ENCODE data around the gene COLEC12. TPM values are rescaled to one million over a fixed set of nuclear protein-coding genes. Genes with fewer than 3 reads are reported as not detected.

The COLEC12 gene
- total RNA-seq, 1 donor from 2014 or later: 3.3 TPM

- no peak for DNase-seq (ENCODE audit: low read depth)
- no peak for TF ChIP-seq CTCF (conservative IDR thresholded peaks at IDR 0.05; ENCODE audit: low read depth, low read length)
- H3K4me3 ChIP-seq (ENCODE audit: low read depth, low read length): no peak overlapping the region
These were observed 133.9 kb downstream of the COLEC12 start for GRCh38 chr18:366466-367061.

- no peak overlapping the region for H3K4me3 ChIP-seq (ENCODE audit: low read depth, low read length)
- TF ChIP-seq CTCF (conservative IDR thresholded peaks at IDR 0.05; ENCODE audit: low read depth, low read length): no peak
- DNase-seq (ENCODE audit: low read depth): no peak
These were observed 134.8 kb downstream of the COLEC12 start for GRCh38 chr18:365651-366050.

- DNase-seq (ENCODE audit: low read depth): no peak
- TF ChIP-seq CTCF (conservative IDR thresholded peaks at IDR 0.05; ENCODE audit: low read depth, low read length): no peak
- H3K4me3 ChIP-seq (ENCODE audit: low read depth, low read length): no peak overlapping the region
These were observed 136.2 kb downstream of the COLEC12 start for GRCh38 chr18:364256-364826.

GRCh38 chr18:363301-364085 is 137.0 kb downstream of the COLEC12 start:
- no peak for TF ChIP-seq CTCF (conservative IDR thresholded peaks at IDR 0.05; ENCODE audit: low read depth, low read length)
- no peak for DNase-seq (ENCODE audit: low read depth)
- H3K4me3 ChIP-seq (ENCODE audit: low read depth, low read length): no peak overlapping the region

- no peak for DNase-seq (ENCODE audit: low read depth)
- TF ChIP-seq CTCF (conservative IDR thresholded peaks at IDR 0.05; ENCODE audit: low read depth, low read length): no peak
- no peak overlapping the region for H3K4me3 ChIP-seq (ENCODE audit: low read depth, low read length)
These were observed 137.9 kb downstream of the COLEC12 start for GRCh38 chr18:362311-363290.

- no peak for DNase-seq (ENCODE audit: low read depth)
- no peak for TF ChIP-seq CTCF (conservative IDR thresholded peaks at IDR 0.05; ENCODE audit: low read depth, low read length)
- H3K4me3 ChIP-seq (ENCODE audit: low read depth, low read length): no peak overlapping the region
These were observed 138.6 kb downstream of the COLEC12 start for GRCh38 chr18:361941-362310.
